ENCODE data around the gene ARHGEF4. TPM values are rescaled to one million over a fixed set of nuclear protein-coding genes. Genes with fewer than 3 reads are reported as not detected.

ARHGEF4 gene
- total RNA-seq = 74.8 and 107 TPM in 2 replicates

- no peaks in the 10 kb centered on the region for H3K27me3 ChIP-seq (ENCODE audit: control insufficient read depth, insufficient read depth, low read length)
- peaks cover 7% of the 10 kb centered on the region for H3K36me3 ChIP-seq (ENCODE audit: control insufficient read depth, insufficient read depth, low read length)
- TF ChIP-seq, protein P1, sequence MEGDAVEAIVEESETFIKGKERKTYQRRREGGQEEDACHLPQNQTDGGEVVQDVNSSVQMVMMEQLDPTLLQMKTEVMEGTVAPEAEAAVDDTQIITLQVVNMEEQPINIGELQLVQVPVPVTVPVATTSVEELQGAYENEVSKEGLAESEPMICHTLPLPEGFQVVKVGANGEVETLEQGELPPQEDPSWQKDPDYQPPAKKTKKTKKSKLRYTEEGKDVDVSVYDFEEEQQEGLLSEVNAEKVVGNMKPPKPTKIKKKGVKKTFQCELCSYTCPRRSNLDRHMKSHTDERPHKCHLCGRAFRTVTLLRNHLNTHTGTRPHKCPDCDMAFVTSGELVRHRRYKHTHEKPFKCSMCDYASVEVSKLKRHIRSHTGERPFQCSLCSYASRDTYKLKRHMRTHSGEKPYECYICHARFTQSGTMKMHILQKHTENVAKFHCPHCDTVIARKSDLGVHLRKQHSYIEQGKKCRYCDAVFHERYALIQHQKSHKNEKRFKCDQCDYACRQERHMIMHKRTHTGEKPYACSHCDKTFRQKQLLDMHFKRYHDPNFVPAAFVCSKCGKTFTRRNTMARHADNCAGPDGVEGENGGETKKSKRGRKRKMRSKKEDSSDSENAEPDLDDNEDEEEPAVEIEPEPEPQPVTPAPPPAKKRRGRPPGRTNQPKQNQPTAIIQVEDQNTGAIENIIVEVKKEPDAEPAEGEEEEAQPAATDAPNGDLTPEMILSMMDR (IDR thresholded peaks at IDR 0.05; ENCODE audit: insufficient read depth, low read length, severe bottlenecking) = no peak
- H3K4me3 ChIP-seq (ENCODE audit: low read depth, low read length) = peak within 1 kb of the TSS; percentile 85
- DNase-seq (ENCODE audit: low read depth) (no peak), FAIRE-seq (no peak)
Observed at GRCh38 chr2:130836501-130837174, at the start of gene ARHGEF4. Gene ARHGEF4 (plus strand): TSS chr2:130836914. CDS start chr2:130836954, 40 bp downstream.

GRCh38 chr2:130787841-130788240 lies 48.9 kb upstream of the ARHGEF4 start:
- no peaks in the 10 kb centered on the region for H3K27me3 ChIP-seq (ENCODE audit: control insufficient read depth, insufficient read depth, low read length)
- no peak for DNase-seq (ENCODE audit: low read depth)
- FAIRE-seq = no peak
- no peaks in the 10 kb centered on the region for H3K36me3 ChIP-seq (ENCODE audit: control insufficient read depth, insufficient read depth, low read length)
- TF ChIP-seq, protein P1 (IDR thresholded peaks at IDR 0.05; ENCODE audit: insufficient read depth, low read length, severe bottlenecking) = no peak
- no peak overlapping the region for H3K4me3 ChIP-seq (ENCODE audit: low read depth, low read length)

DNA sequence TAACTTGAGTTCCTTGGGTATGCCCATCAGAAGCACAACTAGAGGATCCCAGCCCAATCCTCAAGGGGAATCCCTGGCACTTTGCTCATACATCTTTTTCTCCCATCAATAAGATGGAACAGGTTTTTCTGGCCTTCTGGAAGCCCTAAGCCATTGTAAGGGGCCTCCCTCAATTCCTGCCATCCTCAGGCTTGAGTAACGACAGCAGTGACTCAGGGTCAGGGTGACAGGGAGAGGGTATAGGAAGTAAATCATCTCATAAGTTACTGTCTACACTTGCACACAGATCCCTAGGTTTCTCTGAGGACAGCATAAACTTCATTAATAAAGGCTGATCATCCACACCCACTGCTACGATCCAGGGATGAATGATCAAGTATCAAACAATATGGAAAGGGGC lies 46.4 kb upstream of the ARHGEF4 start:
- FAIRE-seq (no peak), DNase-seq (ENCODE audit: low read depth) (no peak)
- H3K4me3 ChIP-seq (ENCODE audit: low read depth, low read length) = no peak overlapping the region
- TF ChIP-seq, protein P1 (IDR thresholded peaks at IDR 0.05; ENCODE audit: insufficient read depth, low read length, severe bottlenecking) = no peak
- no peaks in the 10 kb centered on the region for H3K36me3 ChIP-seq (ENCODE audit: control insufficient read depth, insufficient read depth, low read length)
- H3K27me3 ChIP-seq (ENCODE audit: control insufficient read depth, insufficient read depth, low read length) = no peaks in the 10 kb centered on the region

DNA sequence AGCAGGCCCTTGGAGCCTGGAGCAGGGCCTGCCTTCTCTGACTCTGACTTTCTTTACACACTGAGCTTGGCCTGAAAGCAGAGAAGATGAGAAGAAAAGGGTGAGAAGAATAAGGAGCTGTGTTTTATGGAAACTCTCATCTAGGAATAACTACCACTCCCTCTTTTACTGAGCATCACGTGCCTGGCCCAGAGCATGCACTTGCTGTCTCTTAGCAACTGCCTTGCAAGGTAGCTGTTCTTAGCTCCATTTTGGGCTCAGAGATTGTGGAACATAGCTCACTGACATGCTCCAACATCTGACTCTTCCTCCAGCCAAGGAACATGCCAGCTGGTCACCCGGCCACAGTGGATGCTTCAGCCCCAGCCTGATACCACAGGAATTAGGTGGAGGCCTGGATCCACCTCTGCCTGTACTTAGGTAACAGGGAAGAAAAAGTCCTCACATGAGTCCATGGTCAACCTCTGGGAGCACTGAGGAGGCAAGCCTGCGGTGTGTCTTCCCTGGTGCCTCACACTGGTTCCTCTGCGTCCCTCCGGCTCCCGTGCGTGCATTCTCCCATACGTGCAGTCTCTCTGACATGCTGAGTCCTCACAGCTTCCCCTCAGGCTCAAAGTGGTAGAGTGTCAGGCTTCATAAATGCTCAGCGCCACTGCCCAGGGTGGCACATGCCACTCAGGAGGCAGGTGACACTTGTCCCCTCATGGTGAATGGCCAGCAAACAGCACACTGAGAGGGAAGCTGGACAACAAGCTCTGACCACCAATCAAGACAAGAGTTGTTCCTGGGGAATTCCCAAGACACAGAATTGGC lies 45.7 kb upstream of the ARHGEF4 start:
- Histone ChIP-seq H3K4me3 (ENCODE audit: low read depth, low read length) (no peak overlapping the region), H3K27me3 (ENCODE audit: control insufficient read depth, insufficient read depth, low read length) (no peaks in the 10 kb centered on the region), H3K36me3 (ENCODE audit: control insufficient read depth, insufficient read depth, low read length) (no peaks in the 10 kb centered on the region)
- TF ChIP-seq, protein P1 (IDR thresholded peaks at IDR 0.05; ENCODE audit: insufficient read depth, low read length, severe bottlenecking) = no peak
- FAIRE-seq (no peak), DNase-seq (ENCODE audit: low read depth) (no peak)

GRCh38 chr2:130791617-130791939 lies 45.1 kb upstream of the ARHGEF4 start:
- TF ChIP-seq, protein P1 (IDR thresholded peaks at IDR 0.05; ENCODE audit: insufficient read depth, low read length, severe bottlenecking) = no peak
- FAIRE-seq (no peak), DNase-seq (ENCODE audit: low read depth) (no peak)
- H3K27me3 ChIP-seq (ENCODE audit: control insufficient read depth, insufficient read depth, low read length) = no peaks in the 10 kb centered on the region
- H3K4me3 ChIP-seq (ENCODE audit: low read depth, low read length) = no peak overlapping the region
- H3K36me3 ChIP-seq (ENCODE audit: control insufficient read depth, insufficient read depth, low read length) = no peaks in the 10 kb centered on the region
